SU-DHL-6 (cell line): ENCODE measurements around the gene MYBBP1A.

ENCODE experiments used
- H2AFZ ChIP-seq: fragments of 200-600 bp; sonication (generic); 2 replicates; pipeline ENCODE4 v1.6.1; 2014; ENCODE audit warnings: low read depth, mild to moderate bottlenecking, moderate library complexity, mixed read lengths, antibody characterized with exemption, low read length; ENCODE audit not compliant: severe bottlenecking
- H3F3A ChIP-seq: fragments of 200-600 bp; shearing (Covaris generic); 2 replicates; pipeline ENCODE4 v1.6.0; 2016; ENCODE audit warnings: antibody characterized with exemption, mild to moderate bottlenecking; ENCODE audit not compliant: insufficient read depth
- H3K27ac ChIP-seq: fragments of 200-600 bp; sonication (generic); 2 replicates; pipeline ENCODE4 v1.5.1; 2016; ENCODE audit warnings: low read depth, mild to moderate bottlenecking, low read length, moderate library complexity, mixed read lengths
- H3K27me3 ChIP-seq: fragments of 200-600 bp; sonication (generic), shearing (Covaris generic); 2 replicates; pipeline ENCODE4 v1.6.0; 2014; ENCODE audit warnings: mild to moderate bottlenecking, low read length
- H3K36me3 ChIP-seq: fragments of 200-600 bp; sonication (generic); 2 replicates; pipeline ENCODE4 v1.6.1; 2014; ENCODE audit warnings: mild to moderate bottlenecking, low read length, mixed read lengths
- H3K4me2 ChIP-seq: fragments of 300-600, 200-600 bp; shearing (Covaris generic), sonication (generic); 2 replicates; pipeline ENCODE4 v1.6.0; 2014; ENCODE audit warnings: low read length, low read depth, mild to moderate bottlenecking; ENCODE audit not compliant: poor library complexity, severe bottlenecking
- H3K4me3 ChIP-seq: fragments of 200-600 bp; sonication (generic); 2 replicates; pipeline ENCODE4 v1.5.1; 2014; ENCODE audit warnings: antibody characterized with exemption, low read length, mild to moderate bottlenecking, mixed read lengths; ENCODE audit not compliant: insufficient read depth, poor library complexity, severe bottlenecking
- H3K79me2 ChIP-seq: fragments of 200-600 bp; sonication (generic); 2 replicates; pipeline ENCODE4 v1.6.1; 2014; ENCODE audit warnings: mild to moderate bottlenecking, low read length, moderate library complexity; ENCODE audit not compliant: insufficient read depth
- H3K9ac ChIP-seq: fragments of 200-600 bp; sonication (generic); 2 replicates; pipeline ENCODE4 v1.7.0; 2014; ENCODE audit warnings: mild to moderate bottlenecking, low read length
- H3K9me2 ChIP-seq: fragments of 200-600 bp; sonication (generic); replicated peaks from 2 replicates; pipeline ENCODE4 v1.6.1; 2014; ENCODE audit warnings: low read length; ENCODE audit not compliant: insufficient read depth
- H3K9me3 ChIP-seq: fragments of 200-600 bp; sonication (generic); 2 replicates; pipeline ENCODE4 v1.6.1; 2014; ENCODE audit warnings: low read length, mixed read lengths; ENCODE audit not compliant: insufficient read depth
- H4K20me1 ChIP-seq: fragments of 200-600 bp; sonication (generic); 2 replicates; pipeline ENCODE4 v1.6.1; 2014; ENCODE audit warnings: low read depth, mild to moderate bottlenecking, antibody characterized with exemption, low read length, moderate library complexity, mixed read lengths
- EZH2phosphoT487 ChIP-seq: fragments of 200-600 bp; sonication (generic), shearing (Covaris generic); conservative IDR thresholded peaks from 2 replicates; pipeline ENCODE4 v1.6.1; 2018; ENCODE audit warnings: mild to moderate bottlenecking, antibody characterized with exemption, low read length, moderate library complexity, mixed read lengths
- TF ChIP-seq, protein P1 (sequence below): fragments of 200-600 bp; sonication (generic); IDR thresholded peaks from one replicate; pipeline ENCODE4 v1.5.1; 2017; ENCODE audit warnings: antibody characterized with exemption, mild to moderate bottlenecking, low read length, moderate library complexity; ENCODE audit not compliant: insufficient read depth, poor library complexity, severe bottlenecking

The MYBBP1A gene

DNA sequence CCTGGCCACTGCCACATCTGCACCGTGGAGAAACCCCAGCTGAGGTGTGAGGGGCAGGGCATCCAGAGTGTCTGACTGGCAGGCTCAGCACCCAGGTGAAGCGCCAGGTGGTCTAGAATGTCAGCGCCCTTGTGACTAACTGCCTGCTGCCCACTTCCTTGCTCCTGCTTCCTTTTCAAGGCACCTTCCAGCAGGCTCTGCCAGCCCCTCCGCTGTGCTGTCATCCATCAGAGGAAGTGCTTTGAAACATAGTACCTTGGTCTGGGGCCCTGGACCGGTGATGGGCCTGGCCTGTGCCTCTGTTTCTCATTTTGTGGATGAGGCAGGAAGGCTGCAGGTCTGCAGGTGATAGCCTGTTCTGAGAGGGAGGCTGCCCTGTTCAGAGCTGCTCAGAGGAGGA, 51.0 kb downstream of the MYBBP1A start:
- Histone ChIP-seq H3K9ac (no peak overlapping the region), H3K79me2 (no peaks in the 10 kb centered on the region), H2AFZ (no peak overlapping the region), H3K27ac (no peak overlapping the region), H3K27me3 (no peaks in the 10 kb centered on the region), H3K4me2 (no peak overlapping the region), H3K4me3 (no peak overlapping the region), H3K9me3 (no peaks in the 10 kb centered on the region), H3K9me2 (no peaks in the 10 kb centered on the region), H4K20me1 (no peaks in the 10 kb centered on the region), H3K36me3 (no peaks in the 10 kb centered on the region), H3F3A (no peaks in the 10 kb centered on the region)
- TF ChIP-seq EZH2phosphoT487: no peak
- TF ChIP-seq, protein P1, sequence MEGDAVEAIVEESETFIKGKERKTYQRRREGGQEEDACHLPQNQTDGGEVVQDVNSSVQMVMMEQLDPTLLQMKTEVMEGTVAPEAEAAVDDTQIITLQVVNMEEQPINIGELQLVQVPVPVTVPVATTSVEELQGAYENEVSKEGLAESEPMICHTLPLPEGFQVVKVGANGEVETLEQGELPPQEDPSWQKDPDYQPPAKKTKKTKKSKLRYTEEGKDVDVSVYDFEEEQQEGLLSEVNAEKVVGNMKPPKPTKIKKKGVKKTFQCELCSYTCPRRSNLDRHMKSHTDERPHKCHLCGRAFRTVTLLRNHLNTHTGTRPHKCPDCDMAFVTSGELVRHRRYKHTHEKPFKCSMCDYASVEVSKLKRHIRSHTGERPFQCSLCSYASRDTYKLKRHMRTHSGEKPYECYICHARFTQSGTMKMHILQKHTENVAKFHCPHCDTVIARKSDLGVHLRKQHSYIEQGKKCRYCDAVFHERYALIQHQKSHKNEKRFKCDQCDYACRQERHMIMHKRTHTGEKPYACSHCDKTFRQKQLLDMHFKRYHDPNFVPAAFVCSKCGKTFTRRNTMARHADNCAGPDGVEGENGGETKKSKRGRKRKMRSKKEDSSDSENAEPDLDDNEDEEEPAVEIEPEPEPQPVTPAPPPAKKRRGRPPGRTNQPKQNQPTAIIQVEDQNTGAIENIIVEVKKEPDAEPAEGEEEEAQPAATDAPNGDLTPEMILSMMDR: no peak

DNA sequence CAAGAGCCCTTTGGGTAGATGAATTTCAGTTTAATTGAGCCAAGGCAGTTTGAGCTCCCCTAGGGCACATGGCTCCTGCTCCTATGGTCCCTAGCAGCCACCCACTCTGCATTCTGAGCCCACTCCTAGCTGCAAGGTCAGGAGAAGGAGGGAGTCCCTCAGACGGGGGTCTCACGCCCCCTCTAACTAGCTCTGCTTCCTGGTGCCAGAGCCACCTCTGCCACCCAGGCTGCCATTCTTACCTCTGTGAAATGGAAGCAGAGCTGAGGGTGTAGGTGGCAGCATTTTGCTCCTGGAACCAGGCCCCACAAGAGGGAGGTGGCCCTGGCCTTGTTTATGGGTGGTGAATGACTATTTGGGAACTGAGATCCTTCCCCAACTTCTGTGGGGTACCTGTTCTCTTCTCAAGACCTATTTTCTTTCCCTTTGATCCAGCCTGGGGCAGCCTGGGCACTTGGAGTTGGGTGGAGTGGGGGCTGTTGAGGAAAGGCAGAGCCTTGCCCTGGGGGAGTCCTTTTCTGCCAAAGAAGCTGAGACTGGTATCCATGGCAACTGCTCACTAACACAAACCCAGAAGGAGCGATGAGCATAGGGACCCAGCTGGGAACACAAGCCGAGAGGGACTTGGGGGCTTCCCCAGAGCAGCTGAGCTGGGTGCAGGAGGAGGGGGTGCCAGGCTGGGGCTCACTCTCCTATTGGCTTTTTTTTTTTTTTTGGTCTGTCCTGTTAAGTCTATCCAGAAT, 51.7 kb downstream of the MYBBP1A start:
- TF ChIP-seq, protein P1: no peak
- TF ChIP-seq EZH2phosphoT487: no peak
- H3K4me3 ChIP-seq: no peak overlapping the region
- no peaks in the 10 kb centered on the region for H3K27me3 ChIP-seq
- no peaks in the 10 kb centered on the region for H4K20me1 ChIP-seq
- H3K36me3 ChIP-seq: no peaks in the 10 kb centered on the region
- H3F3A ChIP-seq: no peaks in the 10 kb centered on the region
- no peaks in the 10 kb centered on the region for H3K79me2 ChIP-seq
- H3K9me3 ChIP-seq: no peaks in the 10 kb centered on the region
- no peaks in the 10 kb centered on the region for H3K9me2 ChIP-seq
- H3K9ac ChIP-seq: no peak overlapping the region
- H3K4me2 ChIP-seq: no peak overlapping the region
- no peak overlapping the region for H2AFZ ChIP-seq
- no peak overlapping the region for H3K27ac ChIP-seq

DNA sequence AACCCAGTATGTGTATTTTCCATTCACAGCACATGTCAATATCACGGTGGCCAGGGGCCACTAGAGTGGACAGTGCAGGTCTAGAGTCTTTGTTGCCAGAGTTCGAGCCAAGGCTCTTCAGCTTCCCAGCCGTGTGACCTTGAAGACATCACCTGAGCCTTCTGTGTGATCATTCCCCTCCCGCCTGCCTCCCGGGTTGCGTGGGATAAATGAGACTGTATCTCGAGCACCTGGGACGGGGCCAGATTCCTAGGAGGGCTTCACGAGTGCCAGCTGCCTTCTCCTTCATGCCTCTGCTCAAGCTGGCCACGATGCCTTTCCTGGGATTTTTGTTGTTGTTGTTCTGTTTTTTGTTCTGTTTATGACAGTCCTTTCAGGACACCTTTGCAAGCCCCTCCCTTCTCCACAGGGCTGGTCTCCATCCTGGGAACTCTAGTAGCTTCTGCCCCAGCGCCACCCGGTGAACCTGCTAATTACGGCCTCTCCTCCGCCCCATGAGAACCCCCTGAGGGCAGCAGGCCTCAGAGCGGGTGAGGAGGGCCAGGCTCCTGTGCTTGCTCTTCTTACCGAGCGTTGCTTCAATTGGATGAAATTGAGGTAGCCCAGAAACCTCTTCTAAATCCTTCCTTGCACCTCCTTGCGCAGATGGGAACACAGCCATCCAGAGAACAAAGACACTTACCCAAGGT, 52.6 kb downstream of the MYBBP1A start:
- Histone ChIP-seq H3K4me2 (no peak overlapping the region), H4K20me1 (no peaks in the 10 kb centered on the region), H3K9ac (no peak overlapping the region), H3K27ac (no peak overlapping the region), H2AFZ (no peak overlapping the region), H3K4me3 (no peak overlapping the region), H3K36me3 (no peaks in the 10 kb centered on the region), H3K79me2 (no peaks in the 10 kb centered on the region), H3F3A (no peaks in the 10 kb centered on the region), H3K27me3 (0 out of 2 replicates have a peak, but pooled peaks cover 5% of the 10 kb centered on the region), H3K9me2 (no peaks in the 10 kb centered on the region), H3K9me3 (no peaks in the 10 kb centered on the region)
- TF ChIP-seq EZH2phosphoT487: no peak
- TF ChIP-seq, protein P1: no peak
